ENCODE results near the gene MGAT4C. TPM values are rescaled to one million over a fixed set of nuclear protein-coding genes. Genes with fewer than 3 reads are reported as not detected.

MGAT4C gene
- total RNA-seq, 2 donors from 2014 or later = 0.14 to 0.28 TPM

- ATAC-seq (ENCODE audit: insufficient number of reproducible peaks, low FRiP score, low read depth) = no peak
These were observed 43.2 kb downstream of the MGAT4C start for GRCh38 chr12:86213012-86213411.

GRCh38 chr12:86198696-86199444, 57.3 kb downstream of the MGAT4C start:
- no peaks in the 10 kb centered on the region for H3K36me3 ChIP-seq
- no peak overlapping the region for H3K27ac ChIP-seq
- DNase-seq (ENCODE audit: low spot score) (no peak), ATAC-seq (ENCODE audit: insufficient number of reproducible peaks, low FRiP score, low read depth) (no peak)
- no peak overlapping the region for H3K4me3 ChIP-seq
- no peaks in the 10 kb centered on the region for H3K9me3 ChIP-seq
- no peak for TF ChIP-seq CTCF (IDR thresholded peaks at IDR 0.05)
- H3K27me3 ChIP-seq (replicated peaks; ENCODE audit: insufficient read depth) = no peaks in the 10 kb centered on the region
- H3K4me1 ChIP-seq (ENCODE audit: control insufficient read depth in 1 of 2, low read depth in 2 of 2) = no peaks in the 10 kb centered on the region

More at GRCh38 chr12:86213012-86213411, 43.2 kb downstream of the MGAT4C start:
- H3K27ac ChIP-seq = no peak overlapping the region
- no peaks in the 10 kb centered on the region for H3K9me3 ChIP-seq
- H3K4me1 ChIP-seq (ENCODE audit: control insufficient read depth in 1 of 2, low read depth in 2 of 2) = peaks cover 10 to 19% of the 10 kb centered on the region in 2 donors
- no peak overlapping the region for H3K4me3 ChIP-seq
- no peaks in the 10 kb centered on the region for H3K27me3 ChIP-seq (replicated peaks; ENCODE audit: insufficient read depth)
- H3K36me3 ChIP-seq = no peaks in the 10 kb centered on the region
- TF ChIP-seq CTCF (IDR thresholded peaks at IDR 0.05) = no peak
- no peak for DNase-seq (ENCODE audit: low spot score)

- H3K4me1 ChIP-seq (ENCODE audit: control insufficient read depth in 1 of 2, low read depth in 2 of 2) = no peaks in the 10 kb centered on the region
- DNase-seq (ENCODE audit: low spot score) = no peak
- no peaks in the 10 kb centered on the region for H3K36me3 ChIP-seq
- H3K4me3 ChIP-seq = no peak overlapping the region
- ATAC-seq (ENCODE audit: insufficient number of reproducible peaks, low FRiP score, low read depth) = no peak
- H3K27me3 ChIP-seq (replicated peaks; ENCODE audit: insufficient read depth) = no peaks in the 10 kb centered on the region
- no peak overlapping the region for H3K27ac ChIP-seq
- no peak for TF ChIP-seq CTCF (IDR thresholded peaks at IDR 0.05)
- no peaks in the 10 kb centered on the region for H3K9me3 ChIP-seq
These were observed 59.7 kb downstream of the MGAT4C start for GRCh38 chr12:86196465-86196864.

GRCh38 chr12:86194721-86195120, 61.5 kb downstream of the MGAT4C start:
- DNase-seq (ENCODE audit: low spot score) (no peak), ATAC-seq (ENCODE audit: insufficient number of reproducible peaks, low FRiP score, low read depth) (no peak)
- Histone ChIP-seq H3K27ac (no peak overlapping the region), H3K36me3 (no peaks in the 10 kb centered on the region), H3K4me1 (ENCODE audit: control insufficient read depth in 1 of 2, low read depth in 2 of 2) (no peaks in the 10 kb centered on the region), H3K9me3 (no peaks in the 10 kb centered on the region), H3K4me3 (no peak overlapping the region), H3K27me3 (replicated peaks; ENCODE audit: insufficient read depth) (no peaks in the 10 kb centered on the region)
- no peak for TF ChIP-seq CTCF (IDR thresholded peaks at IDR 0.05)

GRCh38 chr12:86193931-86194330, 62.3 kb downstream of the MGAT4C start:
- TF ChIP-seq CTCF (IDR thresholded peaks at IDR 0.05) = no peak

More at GRCh38 chr12:86193931-86194330, 62.3 kb downstream of the MGAT4C start:
- Histone ChIP-seq H3K36me3 (no peaks in the 10 kb centered on the region), H3K4me1 (ENCODE audit: control insufficient read depth in 1 of 2, low read depth in 2 of 2) (no peaks in the 10 kb centered on the region), H3K27me3 (replicated peaks; ENCODE audit: insufficient read depth) (no peaks in the 10 kb centered on the region), H3K4me3 (no peak overlapping the region), H3K9me3 (no peaks in the 10 kb centered on the region), H3K27ac (no peak overlapping the region)
- no peak for DNase-seq (ENCODE audit: low spot score)
- no peak for ATAC-seq (ENCODE audit: insufficient number of reproducible peaks, low FRiP score, low read depth)
